GM13976 (cell line): ENCODE measurements around the gene AP2A2.
"Not testable (repeated sequence)": the region's sequence is repeated elsewhere in the genome, so short reads cannot be mapped to it uniquely, and the experiment has no call there.

Experiments
- DNase-seq: peaks from one replicate; pipeline ENCODE4 v3.0.0; 2012; ENCODE audit warnings: low spot score
- CTCF ChIP-seq: IDR thresholded peaks from 2 replicates; pipeline ENCODE4 v1.5.1; 2012; ENCODE audit warnings: borderline replicate concordance, mild to moderate bottlenecking; ENCODE audit not compliant: insufficient read depth; ENCODE audit errors: extremely low read depth, missing control alignments, control extremely low read depth
- in situ Hi-C: fragments of 300-500 bp; cut with MboI; formaldehyde crosslinking; loops from one replicate; pipeline ENCODE4 v1.12.0; 2022; ENCODE audit warnings: low sequenced_read_pairs, mixed read lengths, inconsistent platforms; ENCODE audit not compliant: unreplicated experiment

Gene AP2A2

GRCh38 chr11:1013631-1013935 is 87.9 kb downstream of the AP2A2 start:
- in situ Hi-C loops = no loop called here
- no peak for TF ChIP-seq CTCF
- no peak for DNase-seq

- no peak for TF ChIP-seq CTCF
- in situ Hi-C loops = no loop called here
- no peak for DNase-seq
Observed at GRCh38 chr11:1014276-1014675, 88.6 kb downstream of the AP2A2 start.

- TF ChIP-seq CTCF = no peak
- DNase-seq = no peak
- in situ Hi-C loops = no loop called here
Observed at GRCh38 chr11:1015064-1015463, 89.4 kb downstream of the AP2A2 start.

- in situ Hi-C loops = no loop called here
- no peak for TF ChIP-seq CTCF
- DNase-seq = no peak
Observed at GRCh38 chr11:1015826-1016545, 90.3 kb downstream of the AP2A2 start.

- in situ Hi-C loops = not testable (repeated sequence)
- peak; percentile 61 for DNase-seq
Observed at GRCh38 chr11:1016610-1017126, 91.0 kb downstream of the AP2A2 start.

GRCh38 chr11:1017269-1018005 is 91.8 kb downstream of the AP2A2 start:
- TF ChIP-seq CTCF = no peak
- peak; percentile 68 for DNase-seq
- in situ Hi-C loops = no loop called here

- TF ChIP-seq CTCF = no peak
- in situ Hi-C loops = no loop called here
- no peak for DNase-seq
Observed at GRCh38 chr11:1018091-1018490, 92.4 kb downstream of the AP2A2 start.
